Subcutaneous adipose tissue (tissue), 4 donors: ENCODE data around the gene LGALSL. TPM values are rescaled to one million over a fixed set of nuclear protein-coding genes. Genes with fewer than 3 reads are reported as not detected.

Source experiments
- total RNA-seq, 4 donors: library from RNA; depleted of rRNA; stranded (reverse); fragments of >200 nt; gene quantifications; one replicate each; pipeline ENCODE4 v1.1.0, GENCODE V29; 2016
- TF ChIP-seq, protein P1 (sequence below): fragments of 450-650 bp; IDR thresholded peaks from one replicate; pipeline ENCODE4 v1.5.1; 2016; ENCODE audit warnings: low read depth, mild to moderate bottlenecking, control low read depth, antibody characterized with exemption, moderate library complexity

Gene LGALSL
- total RNA-seq, 4 donors from 2014 or later, result 8.8 to 25.6 (median 9.8) TPM

DNA sequence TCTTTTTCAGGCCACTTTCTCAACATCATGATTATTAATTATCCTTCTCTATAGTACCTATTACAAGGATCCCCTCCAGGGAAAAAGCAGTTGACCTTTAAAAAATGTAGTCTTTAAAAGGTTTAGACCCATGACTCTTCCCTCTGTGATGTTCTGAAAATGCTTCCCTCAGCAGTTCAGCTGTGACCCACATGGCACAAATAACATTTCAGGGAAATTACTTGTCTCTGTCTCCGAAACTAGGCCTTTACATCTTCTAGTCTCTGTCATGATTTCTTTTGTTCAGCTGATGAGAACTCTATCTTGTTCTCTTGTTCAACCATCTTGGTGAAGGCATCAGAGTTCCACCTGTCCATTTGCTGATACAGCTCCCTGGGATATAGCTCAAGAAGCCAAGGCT, 28.3 kb downstream of the LGALSL start:
- TF ChIP-seq, protein P1, sequence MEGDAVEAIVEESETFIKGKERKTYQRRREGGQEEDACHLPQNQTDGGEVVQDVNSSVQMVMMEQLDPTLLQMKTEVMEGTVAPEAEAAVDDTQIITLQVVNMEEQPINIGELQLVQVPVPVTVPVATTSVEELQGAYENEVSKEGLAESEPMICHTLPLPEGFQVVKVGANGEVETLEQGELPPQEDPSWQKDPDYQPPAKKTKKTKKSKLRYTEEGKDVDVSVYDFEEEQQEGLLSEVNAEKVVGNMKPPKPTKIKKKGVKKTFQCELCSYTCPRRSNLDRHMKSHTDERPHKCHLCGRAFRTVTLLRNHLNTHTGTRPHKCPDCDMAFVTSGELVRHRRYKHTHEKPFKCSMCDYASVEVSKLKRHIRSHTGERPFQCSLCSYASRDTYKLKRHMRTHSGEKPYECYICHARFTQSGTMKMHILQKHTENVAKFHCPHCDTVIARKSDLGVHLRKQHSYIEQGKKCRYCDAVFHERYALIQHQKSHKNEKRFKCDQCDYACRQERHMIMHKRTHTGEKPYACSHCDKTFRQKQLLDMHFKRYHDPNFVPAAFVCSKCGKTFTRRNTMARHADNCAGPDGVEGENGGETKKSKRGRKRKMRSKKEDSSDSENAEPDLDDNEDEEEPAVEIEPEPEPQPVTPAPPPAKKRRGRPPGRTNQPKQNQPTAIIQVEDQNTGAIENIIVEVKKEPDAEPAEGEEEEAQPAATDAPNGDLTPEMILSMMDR, result no peak

DNA sequence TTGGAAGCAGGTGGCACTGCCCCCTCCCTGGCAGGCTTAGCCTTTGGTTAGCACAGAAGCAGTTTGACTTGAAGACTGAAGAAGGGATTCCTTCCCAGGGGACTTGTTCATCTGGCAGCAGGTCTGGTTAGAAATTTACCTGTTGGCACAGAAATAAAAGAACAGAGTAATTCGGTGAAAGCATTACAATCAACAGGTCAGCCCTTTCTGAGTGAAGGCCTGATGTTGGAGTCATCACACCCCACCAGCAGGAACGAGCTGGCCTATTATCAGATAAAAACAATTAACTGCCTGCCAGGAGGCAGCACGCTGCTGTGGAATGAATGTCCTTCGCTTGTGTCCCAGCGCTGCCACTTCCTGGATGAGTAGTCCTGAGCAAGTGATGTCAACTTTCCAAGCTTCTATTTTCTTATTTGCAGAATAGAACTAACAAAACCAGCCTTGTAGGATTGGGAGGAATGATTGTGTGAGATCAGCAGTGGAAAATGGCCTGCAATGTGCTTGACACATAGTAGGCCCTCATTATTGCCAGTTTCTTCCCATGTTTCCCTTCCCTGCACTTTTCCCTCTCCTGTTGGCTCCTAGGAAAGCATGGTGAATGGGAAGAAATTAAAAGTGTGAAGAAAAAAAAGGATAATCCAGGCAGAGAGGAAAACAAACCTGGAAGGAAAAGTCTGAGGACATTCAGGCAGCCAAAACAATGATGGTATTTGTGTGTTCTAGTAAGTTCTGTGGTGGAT, 29.0 kb downstream of the LGALSL start:
- TF ChIP-seq, protein P1, result no peak

GRCh38 chr2:64485331-64485730, 31.4 kb downstream of the LGALSL start:
- TF ChIP-seq, protein P1, result no peak

GRCh38 chr2:64485961-64486360, 32.0 kb downstream of the LGALSL start:
- TF ChIP-seq, protein P1, result no peak

DNA sequence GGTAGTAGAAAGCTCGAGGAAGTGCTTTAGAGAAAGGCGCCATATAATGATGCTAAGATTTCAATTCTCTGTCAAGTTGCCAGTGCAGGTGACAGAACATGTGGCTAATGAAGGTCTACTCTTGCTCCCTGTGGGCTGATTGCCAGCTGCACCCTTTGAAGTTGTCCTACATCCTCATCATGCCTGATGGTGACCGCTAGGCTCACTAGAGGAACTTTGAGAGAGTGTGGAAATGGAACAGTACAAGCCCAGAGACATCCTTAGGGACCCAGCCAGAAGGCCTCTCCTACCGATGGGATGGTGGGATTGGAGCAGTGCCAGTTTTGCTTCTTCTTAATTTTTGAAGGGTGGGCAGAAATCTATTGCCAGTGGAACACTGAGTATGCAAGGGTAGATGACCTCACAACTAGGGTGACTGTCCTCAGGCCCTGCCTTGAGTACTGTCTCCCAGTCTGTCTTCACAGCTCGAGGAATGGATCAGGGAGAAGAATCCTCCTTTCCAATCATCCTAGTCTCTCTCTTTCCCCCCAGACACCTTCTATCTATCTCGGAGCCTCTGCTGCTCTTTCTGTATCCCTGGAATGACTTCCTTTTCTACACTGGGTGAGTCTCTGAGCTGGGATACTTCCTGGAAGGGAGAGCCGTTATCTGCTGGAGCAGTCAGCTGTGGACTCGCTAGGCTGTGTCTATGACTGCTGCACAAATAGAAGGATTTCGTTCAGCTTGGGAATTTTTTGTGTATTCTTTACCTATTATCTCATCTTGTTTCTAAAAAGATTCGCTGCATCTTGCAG, 33.5 kb downstream of the LGALSL start:
- TF ChIP-seq, protein P1, result no peak

DNA sequence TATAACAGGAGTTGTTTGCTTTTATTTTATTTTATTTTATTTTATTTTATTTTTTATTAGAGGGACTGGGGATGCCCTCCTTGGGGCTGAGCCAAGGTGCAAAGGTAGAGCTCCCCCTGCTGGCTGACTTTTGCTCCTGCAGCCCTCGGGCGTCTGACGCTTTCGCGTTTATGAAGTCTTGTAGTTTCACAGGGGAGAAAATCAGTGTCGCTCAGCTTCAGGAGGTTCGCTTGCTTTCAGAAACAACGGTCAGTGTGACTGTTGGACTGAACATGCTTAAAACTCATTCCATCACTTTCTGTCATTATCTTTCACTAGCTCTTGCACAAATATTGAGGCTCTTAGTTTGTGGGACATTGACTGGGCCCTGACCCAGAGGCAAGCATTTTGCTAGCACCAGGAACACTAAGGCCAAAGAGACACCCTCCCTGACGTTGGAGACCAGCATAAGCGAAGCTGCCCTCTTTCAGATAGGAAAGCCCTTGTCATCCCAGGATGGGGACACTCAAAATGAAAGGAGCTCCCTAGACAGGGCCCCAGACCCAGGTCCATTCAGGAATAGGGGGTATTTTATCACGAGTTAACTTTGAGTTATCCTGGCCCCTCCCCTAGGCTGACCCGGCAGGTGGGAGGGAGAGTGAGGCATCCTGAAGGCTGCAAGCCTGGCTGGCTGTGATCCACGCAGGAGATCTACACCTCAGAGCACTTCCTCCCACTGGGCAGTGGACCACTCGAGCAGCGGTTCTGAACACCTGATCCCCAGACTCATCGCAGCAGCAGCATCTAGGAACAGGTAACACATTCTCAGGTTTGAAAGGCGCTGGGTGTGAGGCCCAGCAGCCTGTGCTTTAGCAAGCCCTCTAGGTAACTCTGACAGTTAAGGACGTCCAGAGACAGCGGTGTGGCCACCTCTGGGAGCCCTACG, 34.4 kb downstream of the LGALSL start:
- TF ChIP-seq, protein P1, result no peak
